Stomach (tissue), 9 donors: Measurements from ENCODE around the gene FREM1. TPM values are rescaled to one million over a fixed set of nuclear protein-coding genes. Genes with fewer than 3 reads are reported as not detected.
A peak's percentile ranks its signal among the peaks of the same experiment; 100 is the strongest.

Experiments used
- DNase-seq, 2 donors: peaks; one replicate each; pipeline versions ENCODE4 v3.0.0 to v3.0.0-alpha.2; 2013 to 2019
- H3K27ac ChIP-seq, 5 donors: fragments of 200-600 bp in 4 of 5; sonication (generic) in 4 of 5; one replicate each; pipeline ENCODE4 v1.5.1; 2013 to 2019; ENCODE audit warnings: mild to moderate bottlenecking in 1 of 5, moderate library complexity in 1 of 5
- H3K27me3 ChIP-seq, 3 donors: fragments of 200-600 bp; sonication (generic); one replicate each; pipeline ENCODE4 v1.5.1; 2017 to 2019; ENCODE audit warnings: mixed run types in 1 of 3
- H3K36me3 ChIP-seq, 4 donors: fragments of 200-600 bp; sonication (generic); 1 replicate in 3 of 4; 2 replicates in 1 of 4; pipeline ENCODE4 v1.5.1; 2016 to 2019
- H3K4me1 ChIP-seq, 4 donors: fragments of 200-600 bp; sonication (generic); one replicate each; pipeline ENCODE4 v1.5.1; 2016 to 2019
- H3K4me3 ChIP-seq, 4 donors: fragments of 200-600 bp; sonication (generic) in 3 of 4; one replicate each; pipeline ENCODE4 v1.5.1; 2016 to 2019; ENCODE audit warnings: mild to moderate bottlenecking in 1 of 4
- H3K9me3 ChIP-seq, 4 donors: fragments of 200-600 bp; sonication (generic); one replicate each; pipeline ENCODE4 v1.5.1; 2016 to 2019
- CTCF ChIP-seq, 7 experiments: fragments of 450-650 bp in 4 of 7; fragments of 200-600 bp in 3 of 7; sonication (generic) in 3 of 7; IDR thresholded peaks; one replicate each; pipeline ENCODE4 v1.5.1; 2016 to 2019; ENCODE audit warnings: antibody characterized with exemption in 7 of 7, control low read depth in 2 of 7, mild to moderate bottlenecking in 1 of 7
- EP300 ChIP-seq: sonication (generic); formaldehyde crosslinking; IDR thresholded peaks from one replicate; pipeline ENCODE4 v1.6.1; 2017; ENCODE audit warnings: antibody characterized with exemption
- POLR2A ChIP-seq, 4 donors: fragments of 450-650 bp; IDR thresholded peaks; one replicate each; pipeline ENCODE4 v1.6.1; 2016; ENCODE audit warnings: antibody characterized with exemption in 4 of 4, control low read depth in 2 of 4, mild to moderate bottlenecking in 1 of 4, moderate library complexity in 1 of 4
- POLR2AphosphoS5 ChIP-seq, 3 donors: sonication (generic); formaldehyde crosslinking; IDR thresholded peaks; one replicate each; pipeline ENCODE4 v1.6.1; 2016; ENCODE audit warnings: antibody characterized with exemption in 3 of 3
- WGBS, 5 donors: extraction: QIAGEN DNeasy Blood & Tissue Kit in 3 of 5; methylation state at CpG; one replicate each; pipeline versions ENCODE4 v1.1.5 to v1.1.7; 2013 to 2018; 5-methylcytosine and 5-hydroxymethylcytosine counted together
- intact Hi-C: fragments of 100-400 bp; cut with DNase I; formaldehyde crosslinking; loops from one replicate; pipeline ENCODE4 v1.15.1; 2023; ENCODE audit warnings: low total_unique reads
- polyA plus RNA-seq, 3 donors: library from polyadenylated mRNA; stranded (reverse); fragments of 200-250 nt; gene quantifications; one replicate each; pipeline ENCODE4 v1.2.3, GENCODE V29; 2013
- total RNA-seq, 5 donors: library from RNA; depleted of rRNA; stranded (reverse); fragments of >200 nt; gene quantifications; one replicate each; pipeline versions ENCODE4 v1.1.0 to v1.2.3, GENCODE V29; 2014 to 2016
- donor health status: healthy with polysubstance abuse.
- donor health status: Bipolar disorder and iron deficiency.
- donor health status: healthy.

FREM1 gene
- total and polyA plus RNA-seq, 8 donors = 0.12 to 14.7 (median 0.58) TPM; not detected in 1

GRCh38 chr9:14749741-14750211, 160.5 kb downstream of the FREM1 start:
- Histone ChIP-seq H3K4me1 (no peaks in the 10 kb centered on the region), H3K4me3 (no peak overlapping the region), H3K36me3 (peaks cover 0 to 6% (median 0%) of the 10 kb centered on the region in 4 donors), H3K27me3 (no peaks in the 10 kb centered on the region), H3K9me3 (no peaks in the 10 kb centered on the region), H3K27ac (no peak overlapping the region)
- intact Hi-C loops = no loop called here
- TF ChIP-seq EP300 = no peak
- no peak for TF ChIP-seq POLR2A (IDR thresholded peaks at IDR 0.05)
- TF ChIP-seq CTCF (IDR thresholded peaks at IDR 0.05) = no peak
- TF ChIP-seq POLR2AphosphoS5 (IDR thresholded peaks at IDR 0.05) = no peak
- DNase-seq = peak in 1 of 2 donors; percentile 17
- WGBS, 5 donors = 51 to 64% (median 56%) methylated on average over 9 of the region's 9 CpGs

- Histone ChIP-seq H3K4me1 (no peaks in the 10 kb centered on the region), H3K4me3 (no peak overlapping the region), H3K27ac (no peak overlapping the region), H3K36me3 (peaks cover 0 to 6% (median 0%) of the 10 kb centered on the region in 4 donors), H3K9me3 (no peaks in the 10 kb centered on the region), H3K27me3 (no peaks in the 10 kb centered on the region)
- WGBS, 5 donors = 78 to 86% (median 84%) methylated on average over 3 of the region's 3 CpGs
- intact Hi-C loops = no loop called here
- DNase-seq = no peak
- TF ChIP-seq POLR2A (IDR thresholded peaks at IDR 0.05) (no peak), POLR2AphosphoS5 (IDR thresholded peaks at IDR 0.05) (no peak), EP300 (no peak), CTCF (IDR thresholded peaks at IDR 0.05) (no peak)
These were observed 161.9 kb downstream of the FREM1 start for GRCh38 chr9:14748373-14748772.

GRCh38 chr9:14747111-14747510, 163.1 kb downstream of the FREM1 start:
- Histone ChIP-seq H3K4me3 (no peak overlapping the region), H3K27ac (no peak overlapping the region), H3K4me1 (no peaks in the 10 kb centered on the region), H3K27me3 (no peaks in the 10 kb centered on the region), H3K9me3 (no peaks in the 10 kb centered on the region), H3K36me3 (peaks cover 0 to 6% (median 0%) of the 10 kb centered on the region in 4 donors)
- no peak for TF ChIP-seq POLR2AphosphoS5 (IDR thresholded peaks at IDR 0.05)
- no peak for TF ChIP-seq EP300
- TF ChIP-seq CTCF (IDR thresholded peaks at IDR 0.05) = no peak
- TF ChIP-seq POLR2A (IDR thresholded peaks at IDR 0.05) = no peak
- intact Hi-C loops = no loop called here
- no peak for DNase-seq

GRCh38 chr9:14746626-14747025, 163.6 kb downstream of the FREM1 start:
- Histone ChIP-seq H3K27ac (no peak overlapping the region), H3K36me3 (peaks cover 0 to 6% (median 0%) of the 10 kb centered on the region in 4 donors), H3K4me1 (no peaks in the 10 kb centered on the region), H3K27me3 (no peaks in the 10 kb centered on the region), H3K9me3 (no peaks in the 10 kb centered on the region), H3K4me3 (no peak overlapping the region)
- TF ChIP-seq CTCF (IDR thresholded peaks at IDR 0.05) = no peak
- TF ChIP-seq EP300 = no peak
- no peak for TF ChIP-seq POLR2AphosphoS5 (IDR thresholded peaks at IDR 0.05)
- TF ChIP-seq POLR2A (IDR thresholded peaks at IDR 0.05) = no peak
- no peak for DNase-seq
- intact Hi-C loops = no loop called here
- WGBS, 5 donors = 72 to 80% (median 78%) methylated on average over 3 of the region's 3 CpGs
